SK-N-SH treated with all-trans-retinoic acid at 6 μM for 48 hours (cell line): Measurements from ENCODE around the gene MYH11.

Source experiments
- ATAC-seq: fragments of 200-7000 bp; cut with Tn5 transposase; 3 replicates; pipeline ENCODE4 v1.9.1; 2020; ENCODE audit warnings: mild to moderate bottlenecking, moderate library complexity
- ARNTL ChIP-seq: fragments of 450-650 bp; formaldehyde crosslinking; IDR thresholded peaks from 2 replicates; pipeline ENCODE4 v1.5.0; 2020; ENCODE audit warnings: low read depth, mild to moderate bottlenecking, moderate library complexity, borderline replicate concordance
- BACH2 ChIP-seq: fragments of 250-450 bp; sonication (Bioruptor Pico); IDR thresholded peaks from 2 replicates; pipeline ENCODE4 v1.9.0; 2021; ENCODE audit warnings: mild to moderate bottlenecking, borderline replicate concordance
- CREB5 ChIP-seq: fragments of 250-450 bp; sonication (Bioruptor Pico); IDR thresholded peaks from 2 replicates; pipeline ENCODE4 v1.5.1; 2020; ENCODE audit warnings: low read depth, mild to moderate bottlenecking, moderate library complexity
- CSDC2 ChIP-seq: fragments of 250-450 bp; sonication (Bioruptor Pico); IDR thresholded peaks from 2 replicates; pipeline ENCODE4 v1.5.0; 2020; ENCODE audit warnings: mild to moderate bottlenecking, moderate library complexity
- CSRNP3 ChIP-seq: fragments of 250-450 bp; sonication (Bioruptor Pico); IDR thresholded peaks from 2 replicates; pipeline ENCODE4 v1.5.1; 2021; ENCODE audit warnings: mild to moderate bottlenecking, moderate library complexity
- GLIS3 ChIP-seq: fragments of 250-450 bp; sonication (Bioruptor Pico); IDR thresholded peaks from 2 replicates; pipeline ENCODE4 v1.5.0; 2020; ENCODE audit warnings: mild to moderate bottlenecking, moderate library complexity
- ISL1 ChIP-seq: fragments of 250-450 bp; sonication (Bioruptor Pico); IDR thresholded peaks from 2 replicates; pipeline ENCODE4 v2.1.2; 2022; ENCODE audit warnings: mild to moderate bottlenecking, moderate library complexity
- OSR1 ChIP-seq: fragments of 250-450 bp; sonication (Bioruptor Pico); IDR thresholded peaks from 2 replicates; pipeline ENCODE4 v1.8.0; 2022; ENCODE audit warnings: moderate library complexity, mild to moderate bottlenecking, inconsistent platforms
- PATZ1 ChIP-seq: fragments of 250-450 bp; sonication (Bioruptor Pico); IDR thresholded peaks from 2 replicates; pipeline ENCODE4 v1.8.0; 2020; ENCODE audit warnings: mild to moderate bottlenecking, moderate library complexity, borderline replicate concordance
- POU6F1 ChIP-seq: fragments of 250-450 bp; sonication (Bioruptor Pico); IDR thresholded peaks from 2 replicates; pipeline ENCODE4 v1.8.0; 2021; ENCODE audit warnings: low read depth, mild to moderate bottlenecking, moderate library complexity, borderline replicate concordance
- PPARA ChIP-seq: fragments of 250-450 bp; sonication (Bioruptor Pico); IDR thresholded peaks from 2 replicates; pipeline ENCODE4 v1.5.0; 2020; ENCODE audit warnings: mild to moderate bottlenecking, borderline replicate concordance
- RARB ChIP-seq: fragments of 250-450 bp; sonication (Bioruptor Pico); IDR thresholded peaks from 2 replicates; pipeline ENCODE4 v1.8.0; 2021; ENCODE audit warnings: mild to moderate bottlenecking, moderate library complexity
- SNAI2 ChIP-seq: fragments of 250-450 bp; sonication (Bioruptor Pico); IDR thresholded peaks from 2 replicates; pipeline ENCODE4 v1.5.0; 2020; ENCODE audit warnings: mild to moderate bottlenecking, moderate library complexity
- TOX ChIP-seq: fragments of 250-450 bp; sonication (Bioruptor Pico); IDR thresholded peaks from 2 replicates; pipeline ENCODE4 v1.8.0; 2021; ENCODE audit warnings: mild to moderate bottlenecking, moderate library complexity, borderline replicate concordance
- ZC3H10 ChIP-seq: fragments of 250-450 bp; sonication (Bioruptor Pico); IDR thresholded peaks from 2 replicates; pipeline ENCODE4 v1.5.1; 2021; ENCODE audit warnings: mild to moderate bottlenecking, moderate library complexity
- ZFP30 ChIP-seq: fragments of 450-650 bp; formaldehyde crosslinking; IDR thresholded peaks from 2 replicates; pipeline ENCODE4 v1.5.0; 2022; ENCODE audit warnings: mild to moderate bottlenecking, moderate library complexity
- ZNF565 ChIP-seq: fragments of 450-650 bp; formaldehyde crosslinking; conservative IDR thresholded peaks from 2 replicates; pipeline ENCODE4 v1.5.0; 2020; ENCODE audit warnings: low read depth, mild to moderate bottlenecking, moderate library complexity
- ZNF70 ChIP-seq: fragments of 450-650 bp; formaldehyde crosslinking; IDR thresholded peaks from 2 replicates; pipeline ENCODE4 v1.5.0; 2020; ENCODE audit warnings: mild to moderate bottlenecking, moderate library complexity
- ZNF8 ChIP-seq: fragments of 450-650 bp; formaldehyde crosslinking; IDR thresholded peaks from 2 replicates; pipeline ENCODE4 v1.5.0; 2020; ENCODE audit warnings: mild to moderate bottlenecking, moderate library complexity

Gene MYH11

GRCh38 chr16:15836074-15836473 is 20.8 kb downstream of the MYH11 start:
- no peak for TF ChIP-seq TOX (CRISPR knock-in tag)
- no peak for TF ChIP-seq ZNF70 (CRISPR knock-in tag)
- no peak for TF ChIP-seq CREB5 (CRISPR knock-in tag)
- no peak for ATAC-seq

- no peak for ATAC-seq
- no peak for TF ChIP-seq ZC3H10 (CRISPR knock-in tag)
- no peak for TF ChIP-seq ZNF70 (CRISPR knock-in tag)
- TF ChIP-seq CREB5 (CRISPR knock-in tag), result no peak
- TF ChIP-seq BACH2 (CRISPR knock-in tag), result no peak
- TF ChIP-seq RARB, result no peak
- no peak for TF ChIP-seq ZNF8 (CRISPR knock-in tag)
- no peak for TF ChIP-seq ZFP30 (CRISPR knock-in tag)
Observed at GRCh38 chr16:15835136-15835878, 21.5 kb downstream of the MYH11 start.

GRCh38 chr16:15834502-15834901 is 22.3 kb downstream of the MYH11 start:
- TF ChIP-seq GLIS3 (CRISPR knock-in tag), result no peak
- no peak for TF ChIP-seq ZFP30 (CRISPR knock-in tag)
- no peak for TF ChIP-seq CSRNP3
- no peak for TF ChIP-seq PATZ1 (CRISPR knock-in tag)
- no peak for TF ChIP-seq TOX (CRISPR knock-in tag)
- no peak for TF ChIP-seq POU6F1
- TF ChIP-seq PPARA (CRISPR knock-in tag), result no peak
- no peak for TF ChIP-seq CSDC2 (CRISPR knock-in tag)
- TF ChIP-seq ZC3H10 (CRISPR knock-in tag), result no peak
- TF ChIP-seq ISL1 (CRISPR knock-in tag), result no peak
- TF ChIP-seq ZNF565 (CRISPR knock-in tag), result no peak
- no peak for TF ChIP-seq SNAI2 (CRISPR knock-in tag)
- no peak for TF ChIP-seq ZNF70 (CRISPR knock-in tag)
- ATAC-seq, result no peak

- no peak for ATAC-seq
- TF ChIP-seq ZC3H10 (CRISPR knock-in tag) (no peak), BACH2 (CRISPR knock-in tag) (no peak), GLIS3 (CRISPR knock-in tag) (no peak), PATZ1 (CRISPR knock-in tag) (no peak), OSR1 (CRISPR knock-in tag) (no peak), CSDC2 (CRISPR knock-in tag) (no peak), ZNF565 (CRISPR knock-in tag) (no peak), ARNTL (no peak), CREB5 (CRISPR knock-in tag) (no peak), ZNF8 (CRISPR knock-in tag) (no peak)
- TF ChIP-seq, all 23 proteins: peak for 0
Observed at GRCh38 chr16:15833541-15833940, 23.3 kb downstream of the MYH11 start.
